ENCODE data around the gene UBE4A.

UBE4A gene

GRCh38 chr11:118359295-118359958, at the start of gene UBE4A:
Gene UBE4A (plus strand): TSS chr11:118359600. CDS start chr11:118365081, 5,481 bp downstream.
- TF ChIP-seq CTCF (IDR thresholded peaks at IDR 0.05; ENCODE audit: low read depth, low read length): no peak
- H3K4me3 ChIP-seq (ENCODE audit: low read depth, low read length): peak within 1 kb of the TSS; percentile 85

GRCh38 chr11:118310271-118310670, 49.1 kb upstream of the UBE4A start:
- no peak for TF ChIP-seq CTCF (IDR thresholded peaks at IDR 0.05; ENCODE audit: low read depth, low read length)
- H3K4me3 ChIP-seq (ENCODE audit: low read depth, low read length): no peak overlapping the region

- TF ChIP-seq CTCF (IDR thresholded peaks at IDR 0.05; ENCODE audit: low read depth, low read length): no peak
- H3K4me3 ChIP-seq (ENCODE audit: low read depth, low read length): no peak overlapping the region
Observed at GRCh38 chr11:118310781-118311485, 48.5 kb upstream of the UBE4A start.

GRCh38 chr11:118311518-118311917, 47.9 kb upstream of the UBE4A start:
- H3K4me3 ChIP-seq (ENCODE audit: low read depth, low read length): no peak overlapping the region
- no peak for TF ChIP-seq CTCF (IDR thresholded peaks at IDR 0.05; ENCODE audit: low read depth, low read length)

GRCh38 chr11:118312328-118312727, 47.1 kb upstream of the UBE4A start:
- no peak overlapping the region for H3K4me3 ChIP-seq (ENCODE audit: low read depth, low read length)

GRCh38 chr11:118313242-118313641, 46.2 kb upstream of the UBE4A start:
- TF ChIP-seq CTCF (IDR thresholded peaks at IDR 0.05; ENCODE audit: low read depth, low read length): no peak
- H3K4me3 ChIP-seq (ENCODE audit: low read depth, low read length): no peak overlapping the region

More at GRCh38 chr11:118312328-118312727, 47.1 kb upstream of the UBE4A start:
- no peak for TF ChIP-seq CTCF (IDR thresholded peaks at IDR 0.05; ENCODE audit: low read depth, low read length)

GRCh38 chr11:118314988-118315411, 44.4 kb upstream of the UBE4A start:
- TF ChIP-seq CTCF (IDR thresholded peaks at IDR 0.05; ENCODE audit: low read depth, low read length): no peak
- no peak overlapping the region for H3K4me3 ChIP-seq (ENCODE audit: low read depth, low read length)
